Muscle of back (tissue), 10 donors: ENCODE results near the gene RAD54L2. TPM values are rescaled to one million over a fixed set of nuclear protein-coding genes. Genes with fewer than 3 reads are reported as not detected.

ENCODE experiments used
- polyA plus RNA-seq, 10 donors: library from polyadenylated mRNA; unstranded; fragments of 120-200 nt; gene quantifications; one replicate each; pipeline ENCODE4 v1.2.1, GENCODE V29; 2013; ENCODE audit not compliant: insufficient read length in 10 of 10

Gene RAD54L2
- polyA plus RNA-seq, 10 donors: 7.1 to 11.6 (median 9.9) TPM

Other genes starting within 250 kb of the RAD54L2 start
- gene MANF, start 153.4 kb upstream of the RAD54L2 start, polyA plus RNA-seq: 100 to 1,000 TPM in 1 of 10 donors, 10 to 100 TPM in 9; 53.4 to 103 (median 69.2) TPM
- 10 to 100 TPM; 17.7 to 27.7 (median 21.2) TPM for gene RBM15B, start 147.4 kb upstream of the RAD54L2 start, polyA plus RNA-seq
- gene DCAF1, start 38.7 kb upstream of the RAD54L2 start, polyA plus RNA-seq: 10 to 100 TPM; 15.2 to 22.4 (median 17.7) TPM
- 10 to 100 TPM; 17.2 to 25.2 (median 20.6) TPM for gene TEX264, start 132.5 kb downstream of the RAD54L2 start, polyA plus RNA-seq
- gene GRM2, start 168.3 kb downstream of the RAD54L2 start, polyA plus RNA-seq: under 1 TPM; 0.25 to 0.98 (median 0.52) TPM
- gene IQCF6, start 240.5 kb downstream of the RAD54L2 start, polyA plus RNA-seq: not detected